ENCODE measurements around the gene FN1.
"Not testable (repeated sequence)": the region's sequence is repeated elsewhere in the genome, so short reads cannot be mapped to it uniquely, and the experiment has no call there.

The FN1 gene

DNA sequence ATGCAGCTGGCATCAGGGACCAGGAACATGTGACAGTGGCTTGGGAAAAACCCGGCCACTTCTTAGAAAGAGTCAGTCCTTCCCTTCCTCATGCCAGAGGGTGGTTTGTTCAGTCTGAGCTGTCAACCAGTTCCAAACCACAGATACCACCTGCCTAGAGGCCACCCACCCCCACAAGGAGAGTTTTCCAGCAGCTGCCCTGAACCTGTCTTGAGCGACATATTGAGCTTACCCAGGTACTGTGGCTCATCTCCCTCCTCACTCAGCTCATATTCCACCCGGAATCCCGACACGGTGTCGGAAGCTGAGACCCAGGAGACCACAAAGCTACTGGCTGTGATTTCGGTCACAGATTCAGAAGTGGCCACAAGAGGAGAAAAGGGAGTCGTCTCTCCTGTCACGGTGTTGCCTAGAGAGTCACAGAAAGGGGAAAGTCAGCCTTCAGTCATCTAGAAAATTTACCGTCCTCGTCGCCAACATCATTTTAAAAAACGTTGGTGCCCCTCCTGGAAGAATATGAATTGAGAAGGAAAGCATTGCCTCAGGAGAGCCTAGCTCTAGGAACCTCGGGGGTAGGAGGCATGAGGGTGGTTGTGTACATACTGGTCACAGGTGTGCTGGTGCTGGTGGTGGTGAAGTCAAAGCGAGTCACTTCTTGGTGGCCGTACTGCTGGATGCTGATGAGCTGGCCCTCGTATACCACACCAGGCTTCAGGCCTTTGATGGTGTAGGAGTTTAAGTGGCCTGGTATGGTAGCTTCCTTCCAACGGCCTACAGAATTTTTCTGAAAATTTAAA lies 26.3 kb downstream of the FN1 start:
- no peak for DNase-seq (ENCODE audit: low read depth in 1 of 2, low spot score in 1 of 2)

DNA sequence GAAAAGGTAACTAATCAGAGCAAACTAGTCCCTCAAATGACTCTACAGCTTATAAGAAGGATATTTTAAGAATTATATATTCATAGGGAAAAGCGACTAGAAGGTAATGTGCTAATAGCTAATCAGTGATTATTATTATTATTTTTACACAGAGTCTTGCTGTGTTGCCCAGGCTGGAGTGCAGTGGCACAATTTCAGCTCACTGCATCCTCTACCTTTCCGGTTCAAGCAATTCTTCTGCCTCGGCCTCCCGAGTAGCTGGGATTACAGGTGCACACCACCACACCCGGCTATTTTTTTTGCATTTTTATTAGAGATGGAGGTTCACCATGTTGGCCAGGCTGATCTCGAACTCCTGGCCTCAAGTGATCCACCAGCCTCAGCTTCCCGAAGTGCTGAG lies 27.4 kb downstream of the FN1 start:
- not testable (repeated sequence) for DNase-seq (ENCODE audit: low read depth in 1 of 2, low spot score in 1 of 2)

DNA sequence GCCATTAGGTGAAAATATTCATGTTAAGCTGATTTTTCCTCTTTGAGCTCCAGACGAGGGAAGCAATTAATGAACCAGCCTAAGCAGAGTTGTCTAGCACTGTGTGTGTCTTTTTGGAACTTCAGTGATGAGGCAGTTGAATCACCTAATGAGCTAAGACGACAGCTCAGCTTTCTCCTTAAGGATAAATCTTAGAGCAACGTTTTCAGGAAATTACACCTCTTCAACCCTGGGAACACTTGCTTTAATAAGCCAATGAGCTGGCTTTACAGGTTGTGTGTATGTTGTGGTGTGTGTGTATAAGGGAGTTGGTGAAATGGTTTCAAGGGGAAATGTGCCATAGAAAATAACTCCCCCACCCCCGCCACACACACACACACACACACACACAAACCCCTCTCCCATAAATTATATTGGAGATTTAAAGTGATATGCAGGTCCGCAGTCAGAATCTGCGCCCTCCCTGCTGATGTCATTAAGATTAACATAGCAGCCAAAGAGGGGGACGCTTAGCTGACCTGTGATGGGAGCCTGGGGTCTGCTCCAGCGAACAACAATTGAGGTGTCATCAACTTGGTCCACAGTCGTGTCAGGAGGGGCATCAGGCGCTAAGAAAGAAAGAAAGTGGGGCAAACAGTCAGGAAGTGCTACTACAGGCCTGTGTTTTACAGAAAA lies 28.1 kb downstream of the FN1 start:
- no peak for DNase-seq (ENCODE audit: low read depth in 1 of 2, low spot score in 1 of 2)

DNA sequence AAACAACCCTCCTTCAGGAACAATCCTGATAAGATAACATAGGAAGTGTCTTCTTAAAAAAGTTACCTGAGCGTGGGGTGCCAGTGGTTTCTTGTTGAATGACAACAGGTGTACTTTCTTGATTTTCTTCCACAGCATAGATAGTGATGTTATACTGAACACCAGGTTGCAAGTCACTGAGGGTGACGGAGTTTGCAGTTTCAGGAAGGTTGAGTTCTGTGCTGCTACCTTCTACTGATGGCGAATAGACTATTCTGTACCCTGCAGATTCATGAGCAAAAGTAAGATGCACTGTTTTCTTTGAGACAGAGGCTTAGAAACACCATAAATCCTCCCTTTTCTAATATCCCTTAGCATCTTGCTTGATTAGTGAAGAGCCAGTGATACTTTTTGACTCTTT lies 28.8 kb downstream of the FN1 start:
- DNase-seq (ENCODE audit: low read depth in 1 of 2, low spot score in 1 of 2), result no peak

DNA sequence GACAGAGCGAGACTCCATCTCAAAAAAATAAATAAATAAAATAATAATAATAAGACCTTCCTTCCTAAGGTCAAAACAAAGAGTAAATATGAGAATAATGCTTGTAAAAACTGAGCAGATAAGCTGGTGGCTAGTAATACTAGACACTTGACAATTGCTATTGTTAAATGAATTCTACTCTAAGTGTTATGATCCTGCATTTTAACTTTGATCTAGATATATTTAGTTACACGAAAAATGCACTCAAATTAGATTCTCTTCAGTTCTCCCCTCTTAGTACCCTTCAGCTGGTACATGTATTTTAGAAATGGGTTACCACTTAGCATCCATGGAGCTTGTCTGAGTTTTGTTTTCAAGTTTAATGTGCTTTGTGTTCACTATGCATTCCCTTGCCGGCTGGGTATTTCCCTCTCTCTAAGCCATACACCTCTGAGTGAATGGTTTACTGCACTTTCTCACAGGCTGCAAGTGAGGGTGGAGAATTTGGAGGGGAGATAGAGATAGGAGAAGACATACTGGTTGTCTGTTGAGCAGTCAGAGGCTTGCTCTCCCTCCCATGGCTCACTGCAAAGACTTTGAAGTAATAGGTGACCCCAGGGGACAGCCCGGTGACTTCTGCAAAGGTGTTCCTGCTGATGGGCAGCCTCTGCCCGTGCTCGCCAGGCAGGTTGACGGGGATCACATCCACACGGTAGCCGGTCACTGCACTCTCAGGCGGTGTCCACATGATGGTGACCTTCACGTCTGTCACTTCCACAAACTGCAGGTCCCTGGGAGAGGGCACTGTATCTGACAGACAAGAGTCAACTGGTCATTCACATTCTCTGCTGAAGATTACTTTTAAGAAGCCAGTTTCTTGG lies 29.9 kb downstream of the FN1 start:
- no peak for DNase-seq (ENCODE audit: low read depth in 1 of 2, low spot score in 1 of 2)

DNA sequence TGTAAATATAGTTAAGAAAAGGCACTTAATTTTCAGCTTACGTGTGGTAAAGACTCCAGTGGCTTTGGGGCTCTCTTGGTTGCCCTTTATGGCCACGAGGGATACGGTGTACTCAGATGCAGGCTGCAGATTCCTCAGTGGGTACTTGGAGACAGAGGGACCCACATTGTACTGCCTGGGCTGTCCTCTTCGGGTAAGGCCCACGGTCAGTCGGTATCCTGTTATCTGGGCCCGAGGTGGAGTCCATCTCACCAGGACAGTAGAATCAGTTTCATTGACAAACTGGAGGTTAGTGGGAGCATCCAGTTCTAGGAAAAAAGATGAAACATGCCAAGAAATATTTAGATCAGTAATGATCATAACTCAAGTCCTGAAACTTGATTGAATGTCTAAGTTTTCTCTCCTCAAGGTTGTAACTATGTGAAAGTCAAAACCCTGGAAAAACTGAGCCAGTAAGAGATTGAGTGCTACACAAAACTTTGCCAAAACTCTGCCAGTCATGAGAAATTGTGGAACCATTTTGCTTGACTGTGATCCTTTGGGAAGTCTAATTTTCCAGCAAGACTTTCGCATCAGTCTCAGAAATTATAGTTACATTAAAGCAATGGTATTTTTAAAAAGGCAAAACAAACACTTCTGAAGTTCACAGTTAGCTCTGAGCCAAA lies 31.4 kb downstream of the FN1 start:
- DNase-seq (ENCODE audit: low read depth in 1 of 2, low spot score in 1 of 2), result no peak

DNA sequence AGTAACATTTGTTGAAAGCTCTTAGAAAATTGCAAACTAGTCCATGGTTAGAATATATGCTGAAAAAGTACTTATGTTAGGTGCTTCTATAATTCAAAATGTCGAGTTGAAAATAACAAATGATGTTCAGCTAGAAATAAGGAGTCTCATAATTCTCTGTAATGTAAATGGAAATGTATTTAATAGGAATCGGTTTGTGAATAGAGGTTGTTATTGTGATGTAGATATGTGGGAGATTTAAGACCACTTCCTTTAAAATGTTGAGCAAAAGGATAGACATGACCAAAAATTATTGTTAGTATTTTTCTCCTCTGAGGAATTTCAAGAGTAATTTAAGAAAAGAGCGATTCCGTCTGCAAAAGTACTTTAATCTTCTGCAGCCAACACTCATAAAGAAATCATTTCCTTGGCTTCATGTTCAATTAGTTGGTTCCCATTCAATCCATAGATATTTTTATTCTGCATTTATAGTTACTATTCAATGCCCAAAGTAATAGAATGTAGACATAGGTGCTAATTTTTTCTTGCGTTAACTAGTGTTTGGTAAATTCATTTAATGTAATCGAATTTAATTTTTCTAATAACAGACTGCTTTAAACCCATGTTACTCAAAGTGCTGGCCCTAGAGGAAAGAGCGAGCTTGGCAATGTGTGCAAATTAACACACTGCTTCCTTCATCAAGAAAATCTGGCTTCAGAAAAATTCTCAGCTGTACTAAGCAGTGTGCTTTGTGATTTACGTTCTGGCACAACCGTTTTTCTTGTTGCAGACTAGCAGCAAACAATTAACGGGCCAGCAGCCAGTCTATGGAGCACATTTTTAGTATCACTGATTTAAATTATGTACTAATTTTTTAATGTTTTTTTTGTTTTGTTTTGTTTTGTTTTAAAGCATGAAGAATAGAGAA lies 32.2 kb downstream of the FN1 start:
- no peak for DNase-seq (ENCODE audit: low read depth in 1 of 2, low spot score in 1 of 2)

DNA sequence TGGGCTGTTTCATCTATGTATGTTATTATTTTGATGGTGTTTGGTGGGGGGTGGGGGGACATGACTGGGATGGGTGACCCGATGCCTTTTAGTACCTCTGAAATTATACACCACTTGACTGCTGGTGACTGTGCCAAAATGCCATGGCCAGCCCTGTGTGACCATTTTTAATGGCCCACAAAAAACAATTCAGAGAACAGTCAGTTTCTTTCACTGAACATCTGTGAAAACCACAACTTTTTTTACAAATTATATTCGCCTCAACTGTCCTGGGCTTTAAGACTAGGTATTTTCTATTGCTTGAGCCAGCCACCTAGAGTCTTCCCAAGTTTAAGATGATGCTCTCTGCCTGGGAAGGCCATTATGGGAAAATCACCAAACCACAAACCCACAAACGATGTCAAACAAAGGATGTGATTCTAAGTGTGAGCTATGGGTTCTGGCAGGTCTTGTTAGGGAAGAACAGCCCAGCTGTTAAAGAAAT lies 33.9 kb downstream of the FN1 start:
- DNase-seq (ENCODE audit: low read depth in 1 of 2, low spot score in 1 of 2), result no peak

DNA sequence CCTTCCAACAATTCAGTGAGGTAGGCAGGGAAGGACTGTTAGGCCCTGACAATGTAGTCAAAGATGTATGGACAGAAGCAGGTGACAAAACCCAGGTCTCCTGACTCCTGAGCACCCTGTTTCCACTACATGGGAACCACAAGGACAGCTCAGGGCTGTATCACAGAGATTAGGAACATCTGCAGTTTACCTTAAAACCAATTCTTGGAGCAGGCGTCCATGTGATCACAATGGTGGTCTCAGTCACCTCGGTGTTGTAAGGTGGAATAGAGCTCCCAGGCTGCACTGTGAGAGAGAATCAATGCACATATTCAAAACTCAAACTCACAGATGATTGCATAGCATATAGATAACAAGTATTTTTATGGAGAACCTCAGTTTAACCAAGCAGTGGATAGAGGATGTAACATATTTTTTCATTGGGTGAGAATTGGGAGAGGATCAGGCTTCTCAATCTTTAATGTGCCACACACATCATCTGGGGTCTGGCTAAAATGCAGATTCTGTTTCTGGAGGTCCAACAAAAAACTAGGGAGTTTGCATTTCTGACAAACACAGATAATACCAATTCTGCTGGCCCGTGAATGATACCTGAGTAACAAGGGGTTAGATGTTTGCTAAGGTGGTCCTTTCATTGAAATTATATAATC lies 36.7 kb downstream of the FN1 start:
- no peak for DNase-seq (ENCODE audit: low read depth in 1 of 2, low spot score in 1 of 2)

DNA sequence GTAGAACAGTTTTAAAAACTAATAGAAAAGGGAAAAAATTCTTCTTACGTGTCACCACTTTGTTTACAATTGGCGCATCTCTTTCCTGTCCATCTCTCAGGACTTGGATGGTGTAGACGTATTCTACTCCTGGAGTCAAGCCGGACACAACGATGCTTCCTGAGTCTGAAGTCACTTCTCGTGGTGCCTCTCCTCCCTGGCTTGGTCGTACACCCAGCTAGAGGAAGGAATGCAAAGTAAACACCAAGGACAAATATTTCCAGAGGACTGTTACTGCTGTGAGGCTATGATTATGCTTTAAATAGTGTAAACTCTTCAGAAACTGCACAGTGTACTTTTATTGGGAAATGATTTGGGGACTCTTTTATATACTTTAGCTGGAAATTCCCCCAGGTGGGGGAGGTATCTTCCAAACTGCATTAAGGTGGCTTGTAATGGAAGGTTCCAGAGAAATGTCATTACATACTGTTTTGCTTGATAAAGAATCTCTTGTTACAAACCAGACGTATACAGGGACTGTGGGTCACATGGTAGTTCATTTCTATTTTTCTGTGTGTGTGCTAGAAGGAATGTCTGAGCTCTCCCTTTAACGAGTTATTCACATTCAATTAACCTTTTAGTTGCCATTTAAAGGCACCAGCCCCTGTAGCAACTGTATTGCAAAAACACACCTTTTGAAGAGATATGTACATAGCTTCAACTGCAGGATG lies 38.1 kb downstream of the FN1 start:
- DNase-seq (ENCODE audit: low read depth in 1 of 2, low spot score in 1 of 2), result no peak

DNA sequence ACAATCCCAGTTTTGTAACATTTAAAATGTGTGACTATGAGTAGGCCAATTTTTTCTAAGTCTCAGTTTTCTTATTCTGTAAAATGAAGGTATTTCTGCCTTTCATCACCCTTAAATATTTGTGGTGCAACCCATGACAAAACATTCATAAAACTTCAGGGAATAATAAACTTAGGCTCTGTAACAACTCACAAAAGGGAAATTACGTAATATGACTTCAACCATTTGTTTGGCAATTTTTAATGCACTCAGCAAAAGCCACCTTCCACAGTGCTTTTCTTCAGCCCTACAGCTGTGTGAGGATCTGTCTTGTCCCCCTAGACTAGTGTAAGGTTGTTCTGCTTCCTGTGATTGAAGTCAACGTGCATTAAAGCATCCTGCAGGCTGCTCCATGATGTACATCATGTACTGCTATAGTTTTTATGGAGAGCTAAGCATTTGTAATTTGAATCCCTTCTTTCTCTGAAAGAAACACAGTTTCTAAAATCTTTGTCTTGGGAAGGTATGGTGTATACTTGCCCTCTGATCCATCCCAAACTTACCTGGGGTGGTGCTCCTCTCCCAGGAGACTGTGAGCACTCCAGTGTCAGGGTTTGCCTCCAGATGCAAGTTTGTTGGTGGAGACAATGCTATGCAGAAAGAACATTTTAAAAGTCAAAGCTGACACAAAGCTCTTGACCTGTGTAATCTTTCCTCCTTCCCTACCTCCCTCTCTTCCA lies 39.1 kb downstream of the FN1 start:
- DNase-seq (ENCODE audit: low read depth in 1 of 2, low spot score in 1 of 2), result no peak

DNA sequence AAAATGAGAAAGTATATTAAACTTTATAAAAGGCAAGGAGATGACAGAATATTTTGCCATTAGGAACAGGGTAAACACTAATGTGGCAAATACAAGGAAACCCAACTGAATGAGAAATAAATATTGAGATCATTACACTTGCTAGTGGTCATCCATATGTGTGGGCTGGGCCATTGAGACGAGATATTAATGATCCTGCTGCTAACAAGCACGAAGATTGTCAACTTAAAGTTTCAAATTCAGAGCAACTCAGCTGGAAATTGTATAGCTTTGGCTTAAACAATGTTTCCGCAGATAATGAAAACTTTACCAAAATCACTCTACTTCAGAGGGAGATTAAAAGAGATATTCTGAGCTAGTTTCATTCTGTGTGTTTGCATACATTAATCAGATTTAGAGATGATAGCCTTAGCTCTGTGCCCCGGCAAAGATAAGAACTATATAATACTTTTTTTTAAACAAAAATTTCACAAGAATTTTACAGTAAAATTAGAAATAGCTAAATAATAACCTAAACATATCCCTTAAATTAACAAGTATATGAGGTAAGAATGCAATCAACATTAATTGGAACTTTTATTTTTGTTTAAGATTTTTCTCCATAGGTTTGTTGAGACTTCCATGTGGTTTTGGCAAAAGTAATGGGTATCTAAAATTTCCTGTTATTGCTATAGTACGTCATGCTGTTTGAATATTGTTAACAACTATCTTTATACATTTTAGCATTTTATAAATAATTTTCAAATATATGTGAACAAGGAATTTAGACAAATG lies 40.0 kb downstream of the FN1 start:
- no peak for DNase-seq (ENCODE audit: low read depth in 1 of 2, low spot score in 1 of 2)

DNA sequence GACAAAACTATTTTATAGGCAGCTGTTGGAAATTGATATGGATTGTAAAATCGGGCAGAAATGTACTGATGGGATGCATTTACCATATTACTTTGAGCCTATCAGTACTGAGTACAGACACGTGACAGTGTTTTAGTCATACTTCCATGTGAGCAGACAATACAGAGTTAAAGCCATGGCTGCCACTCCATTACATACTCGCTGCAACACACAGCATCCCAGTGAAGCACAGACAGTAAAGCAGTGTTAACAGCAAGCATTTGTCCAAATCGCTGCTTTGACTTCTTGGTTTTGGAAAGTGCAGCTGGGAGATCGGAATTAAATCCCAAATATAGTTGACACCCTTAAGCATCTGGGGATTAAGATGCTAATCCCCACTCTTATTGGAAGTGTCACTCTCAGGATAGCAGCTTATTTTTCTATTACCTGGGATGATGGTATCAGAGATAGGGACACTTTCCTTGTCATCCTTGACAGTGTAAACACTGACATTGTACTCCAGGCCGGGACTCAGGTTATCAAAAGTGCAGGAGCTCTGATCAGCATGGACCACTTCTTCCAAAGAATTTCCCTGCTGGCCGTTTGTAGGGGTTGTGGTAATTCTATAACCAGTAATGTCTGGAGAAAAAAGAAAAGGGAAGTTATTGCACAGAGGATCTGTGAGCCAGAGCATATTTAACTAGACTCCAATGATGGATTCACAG lies 41.6 kb downstream of the FN1 start:
- no peak for DNase-seq (ENCODE audit: low read depth in 1 of 2, low spot score in 1 of 2)

DNA sequence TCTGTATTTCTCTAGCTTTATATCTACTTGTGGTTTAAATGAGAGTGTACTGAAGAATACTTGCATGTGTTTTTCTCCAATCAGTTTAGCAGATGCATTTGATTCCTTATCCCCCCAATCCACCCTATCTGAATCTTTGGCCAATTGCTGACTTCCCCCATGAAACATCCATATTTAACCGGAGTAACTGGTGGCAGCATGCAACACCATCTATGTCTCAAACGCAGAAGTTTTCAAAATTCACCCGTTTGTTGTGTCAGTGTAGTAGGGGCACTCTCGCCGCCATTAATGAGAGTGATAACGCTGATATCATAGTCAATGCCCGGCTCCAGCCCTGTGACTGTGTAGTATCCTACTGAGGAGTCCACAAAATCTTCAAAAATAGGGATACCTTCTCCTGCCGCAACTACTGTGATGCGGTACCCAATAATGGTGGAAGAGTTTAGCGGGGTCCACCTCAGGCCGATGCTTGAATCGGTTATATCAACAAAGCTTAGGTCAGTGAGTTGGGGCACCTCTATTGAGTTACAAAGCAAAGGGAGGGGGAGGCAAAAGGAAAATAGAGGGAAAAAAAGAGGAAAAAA lies 43.1 kb downstream of the FN1 start:
- no peak for DNase-seq (ENCODE audit: low read depth in 1 of 2, low spot score in 1 of 2)

DNA sequence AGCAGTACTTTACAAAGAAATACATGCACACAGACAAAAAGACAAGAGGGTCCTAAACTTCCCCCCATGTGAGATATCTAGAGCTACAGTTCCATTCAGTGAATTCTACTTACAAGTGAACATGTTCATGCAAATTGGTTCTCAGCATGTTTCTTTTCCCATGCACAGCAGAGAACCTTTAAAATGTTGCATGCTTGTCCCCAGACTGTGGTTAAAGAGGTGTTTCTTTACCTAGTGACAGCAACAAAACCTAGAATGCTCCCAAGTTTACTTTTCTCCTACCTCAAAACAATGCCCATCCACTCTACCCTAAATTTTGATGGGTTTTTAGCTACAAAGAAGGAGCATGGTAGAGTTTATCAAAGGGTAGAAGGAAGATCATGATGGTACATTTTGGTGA lies 43.7 kb downstream of the FN1 start:
- DNase-seq (ENCODE audit: low read depth in 1 of 2, low spot score in 1 of 2), result no peak

DNA sequence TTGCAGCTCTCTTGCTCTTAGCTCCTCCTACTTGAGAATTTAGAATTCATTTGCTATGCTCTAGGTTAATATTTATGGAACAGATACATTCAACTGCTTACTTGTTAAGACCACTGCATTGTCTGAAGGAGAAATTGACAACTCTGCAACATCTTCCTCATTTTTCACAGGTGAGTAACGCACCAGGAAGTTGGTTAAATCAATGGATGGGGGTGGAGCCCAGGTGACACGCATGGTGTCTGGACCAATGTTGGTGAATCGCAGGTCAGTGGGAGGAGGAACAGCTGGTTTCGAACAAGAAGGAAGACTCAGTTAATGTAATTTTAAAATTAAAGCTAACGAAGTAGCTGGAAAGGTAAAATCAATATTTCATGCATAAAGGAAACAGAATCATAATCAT lies 44.3 kb downstream of the FN1 start:
- DNase-seq (ENCODE audit: low read depth in 1 of 2, low spot score in 1 of 2), result no peak

DNA sequence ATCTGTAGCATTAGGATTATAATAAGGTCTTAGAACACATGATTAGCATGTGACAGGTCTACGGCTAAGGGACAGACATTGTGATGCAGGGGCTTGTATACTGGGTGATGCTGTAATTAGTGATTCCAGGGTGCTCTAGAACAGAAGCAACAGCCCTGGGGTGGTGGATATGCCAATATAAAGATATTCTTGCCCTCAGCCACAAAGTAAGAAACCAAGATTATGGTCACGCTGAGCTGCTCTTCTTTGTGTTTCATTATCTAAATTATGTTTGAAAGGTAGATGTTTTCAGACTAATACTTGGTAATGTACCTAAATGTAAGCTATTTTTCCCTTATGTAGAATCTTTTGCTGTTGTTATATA lies 45.3 kb downstream of the FN1 start:
- no peak for DNase-seq (ENCODE audit: low read depth in 1 of 2, low spot score in 1 of 2)
